Natural killer cell treated with Interleukin-12 subunit alpha and Interleukin-12 subunit beta and Interleukin-15 and Interleukin-18, amount 100 ng/mL, for 72 hours (primary cell): ENCODE data around the gene GJA8. TPM values are rescaled to one million over a fixed set of nuclear protein-coding genes. Genes with fewer than 3 reads are reported as not detected.
A peak's percentile ranks its signal among the peaks of the same experiment; 100 is the strongest.
"Not testable (repeated sequence)": the region's sequence is repeated elsewhere in the genome, so short reads cannot be mapped to it uniquely, and the experiment has no call there.

ENCODE experiments used
- ATAC-seq, 2 donors: fragments of 150-1000 bp; cut with Tn5 transposase in 1 of 2; sonication (Bioruptor Pico), chemical (Tn5 transposase) in 1 of 2; 2 replicates each; pipeline ENCODE4 v1.10.0; 2021
- DNase-seq: peaks from one replicate; pipeline ENCODE4 v3.0.0; 2022; ENCODE audit warnings: low spot score
- H3K27ac Mint-ChIP-seq, 2 donors: 1 replicate in 1 of 2; 2 replicates in 1 of 2; pipeline ENCODE4 v1.8.0; 2022; ENCODE audit warnings: mixed read lengths in 2 of 2, mild to moderate bottlenecking in 1 of 2, moderate library complexity in 1 of 2
- H3K27me3 Mint-ChIP-seq, 2 donors: 1 replicate in 1 of 2; 2 replicates in 1 of 2; pipeline ENCODE4 v1.8.0; 2022; ENCODE audit warnings: mixed read lengths in 2 of 2
- H3K36me3 Mint-ChIP-seq: one replicate; pipeline ENCODE4 v1.8.0; 2022; ENCODE audit warnings: mixed read lengths
- H3K4me1 Mint-ChIP-seq, 2 donors: 1 replicate in 1 of 2; 2 replicates in 1 of 2; pipeline ENCODE4 v1.8.0; 2022; ENCODE audit warnings: low read depth in 2 of 2, mixed read lengths in 2 of 2, mild to moderate bottlenecking in 1 of 2
- H3K4me3 Mint-ChIP-seq: one replicate; pipeline ENCODE4 v1.8.0; 2022; ENCODE audit warnings: mixed read lengths
- H3K9me3 Mint-ChIP-seq: 2 replicates; pipeline ENCODE4 v1.8.0; 2022; ENCODE audit warnings: mixed read lengths
- total RNA-seq, 2 donors: library from RNA; stranded (reverse); gene quantifications; one replicate each; pipeline ENCODE4 v1.2.3, GENCODE V29; 2022

The GJA8 gene
- total RNA-seq, 2 donors from 2014 or later, result not detected

- Mint-ChIP-seq H3K36me3 (no peaks in the 10 kb centered on the region), H3K9me3 (no peaks in the 10 kb centered on the region), H3K4me3 (no peak overlapping the region), H3K4me1 (no peaks in the 10 kb centered on the region), H3K27me3 (peaks cover 7 to 8% of the 10 kb centered on the region in 2 donors), H3K27ac (no peak overlapping the region)
- ATAC-seq (no peak), DNase-seq (no peak)
These were observed 4.8 kb upstream of the GJA8 start for GRCh38 chr1:147897789-147898188.

- Mint-ChIP-seq H3K27me3 (peaks cover 6 to 12% of the 10 kb centered on the region in 2 donors), H3K4me1 (peaks cover 4 to 6% of the 10 kb centered on the region in 2 donors), H3K36me3 (no peaks in the 10 kb centered on the region), H3K27ac (peak overlapping the region in 1 of 2 donors; percentile 39), H3K4me3 (no peak overlapping the region), H3K9me3 (no peaks in the 10 kb centered on the region)
- ATAC-seq (peak in 1 of 2 donors; percentile 52), DNase-seq (no peak)
These were observed 2.1 kb downstream of the GJA8 start for GRCh38 chr1:147904726-147905125.

GRCh38 chr1:147907786-147908509 lies 5.4 kb downstream of the GJA8 start:
- H3K27ac Mint-ChIP-seq, result no peak overlapping the region
- no peak for ATAC-seq

GRCh38 chr1:147912553-147912952 lies 10.0 kb downstream of the GJA8 start:
- no peak for ATAC-seq
- Mint-ChIP-seq H3K9me3 (no peaks in the 10 kb centered on the region), H3K36me3 (no peaks in the 10 kb centered on the region), H3K4me1 (no peaks in the 10 kb centered on the region), H3K4me3 (no peak overlapping the region), H3K27ac (no peak overlapping the region), H3K27me3 (peaks cover 20 to 38% of the 10 kb centered on the region in 2 donors)
- no peak for DNase-seq

More at GRCh38 chr1:147907786-147908509, 5.4 kb downstream of the GJA8 start:
- no peaks in the 10 kb centered on the region for H3K36me3 Mint-ChIP-seq
- no peaks in the 10 kb centered on the region for H3K9me3 Mint-ChIP-seq
- peaks cover 4 to 6% of the 10 kb centered on the region in 2 donors for H3K4me1 Mint-ChIP-seq
- DNase-seq, result no peak
- H3K4me3 Mint-ChIP-seq, result no peak overlapping the region
- H3K27me3 Mint-ChIP-seq, result peaks cover 9 to 18% of the 10 kb centered on the region in 2 donors

GRCh38 chr1:147913362-147913942 lies 10.9 kb downstream of the GJA8 start:
- Mint-ChIP-seq H3K27ac (no peak overlapping the region), H3K27me3 (peaks cover 21 to 38% of the 10 kb centered on the region in 2 donors), H3K9me3 (no peaks in the 10 kb centered on the region), H3K4me3 (no peak overlapping the region), H3K36me3 (no peaks in the 10 kb centered on the region), H3K4me1 (no peaks in the 10 kb centered on the region)
- no peak for ATAC-seq
- DNase-seq, result no peak

GRCh38 chr1:147919896-147920295 lies 17.3 kb downstream of the GJA8 start:
- H3K4me3 Mint-ChIP-seq, result no peak overlapping the region
- H3K9me3 Mint-ChIP-seq, result no peaks in the 10 kb centered on the region
- DNase-seq (no peak), ATAC-seq (no peak)
- no peak overlapping the region for H3K27ac Mint-ChIP-seq
- no peaks in the 10 kb centered on the region for H3K36me3 Mint-ChIP-seq
- no peaks in the 10 kb centered on the region for H3K4me1 Mint-ChIP-seq
- H3K27me3 Mint-ChIP-seq, result peaks cover 21 to 26% of the 10 kb centered on the region in 2 donors

GRCh38 chr1:147924813-147925212 lies 22.2 kb downstream of the GJA8 start:
- Mint-ChIP-seq H3K4me1 (peaks cover 0 to 3% of the 10 kb centered on the region in 2 donors), H3K27me3 (peaks cover 0 to 6% of the 10 kb centered on the region in 2 donors), H3K4me3 (no peak overlapping the region), H3K27ac (no peak overlapping the region), H3K9me3 (no peaks in the 10 kb centered on the region), H3K36me3 (no peaks in the 10 kb centered on the region)
- no peak for ATAC-seq
- DNase-seq, result no peak

- not testable (repeated sequence) for H3K9me3 Mint-ChIP-seq, H3K27me3 Mint-ChIP-seq, H3K27ac Mint-ChIP-seq, ATAC-seq, H3K36me3 Mint-ChIP-seq, H3K4me3 Mint-ChIP-seq, DNase-seq
- peaks cover 20 to 22% of the 10 kb centered on the region in 2 donors for H3K4me1 Mint-ChIP-seq
These were observed 24.6 kb downstream of the GJA8 start for GRCh38 chr1:147927215-147927614.

- not testable (repeated sequence) for H3K36me3 Mint-ChIP-seq, H3K4me3 Mint-ChIP-seq, H3K27me3 Mint-ChIP-seq, DNase-seq, H3K9me3 Mint-ChIP-seq, ATAC-seq, H3K27ac Mint-ChIP-seq
- H3K4me1 Mint-ChIP-seq, result peaks cover 24 to 27% of the 10 kb centered on the region in 2 donors
These were observed 25.1 kb downstream of the GJA8 start for GRCh38 chr1:147927689-147928088.

GRCh38 chr1:147928236-147929132 lies 25.9 kb downstream of the GJA8 start, which contains the start of gene GPR89B:
Gene GPR89B (plus strand): TSS chr1:147928420. CDS start chr1:147928537, 117 bp downstream.
- H3K27ac Mint-ChIP-seq, H3K36me3 Mint-ChIP-seq, H3K9me3 Mint-ChIP-seq, H3K27me3 Mint-ChIP-seq: not testable (repeated sequence)
- Mint-ChIP-seq H3K4me1 (peaks cover 27 to 28% of the 10 kb centered on the region in 2 donors), H3K4me3 (peak within 1 kb of the TSS; percentile 75)
- ATAC-seq (peak; percentile 99 to 100), DNase-seq (peak; percentile 91)

GRCh38 chr1:147931137-147931536 lies 28.5 kb downstream of the GJA8 start:
- not testable (repeated sequence) for ATAC-seq, H3K27me3 Mint-ChIP-seq, H3K36me3 Mint-ChIP-seq, DNase-seq, H3K9me3 Mint-ChIP-seq
- Mint-ChIP-seq H3K4me1 (peaks cover 30 to 33% of the 10 kb centered on the region in 2 donors), H3K27ac (peak overlapping the region in 1 of 2 donors; percentile 24), H3K4me3 (peak overlapping the region; percentile 40)

- not testable (repeated sequence) for H3K27ac Mint-ChIP-seq, H3K9me3 Mint-ChIP-seq, H3K36me3 Mint-ChIP-seq, H3K4me3 Mint-ChIP-seq, DNase-seq, ATAC-seq, H3K27me3 Mint-ChIP-seq
- peaks cover 24 to 30% of the 10 kb centered on the region in 2 donors for H3K4me1 Mint-ChIP-seq
These were observed 32.7 kb downstream of the GJA8 start for GRCh38 chr1:147935296-147935695.

- ATAC-seq, H3K36me3 Mint-ChIP-seq, H3K9me3 Mint-ChIP-seq, H3K27me3 Mint-ChIP-seq, H3K27ac Mint-ChIP-seq, H3K4me1 Mint-ChIP-seq, H3K4me3 Mint-ChIP-seq, DNase-seq: not testable (repeated sequence)
These were observed 37.9 kb downstream of the GJA8 start for GRCh38 chr1:147940456-147940855.
